HEK293 (cell line): Measurements from ENCODE around the gene CMPK1.

Experiments used
- CTCF ChIA-PET: fragments of 350-600 bp; formaldehyde crosslinking; extraction: SDS; loops from one replicate; lab custom pipeline; 2021; ENCODE audit warnings: antibody characterized with exemption; lab: Yijun Ruan, JAX
- POLR2A ChIA-PET: fragments of 300-600 bp; formaldehyde crosslinking; extraction: SDS; loops from one replicate; lab custom pipeline; 2020; ENCODE audit warnings: antibody characterized with exemption, inconsistent platforms; lab: Yijun Ruan, JAX
- H3K27ac ChIP-seq: fragments of 200-500 bp; sonication (Bioruptor generic); 2 replicates; pipeline ENCODE4 v1.5.1; 2014; ENCODE audit warnings: low read depth, low read length, control low read depth, inconsistent platforms; ENCODE audit errors: extremely low read depth
- H3K36me3 ChIP-seq, 2 experiments: fragments of 200-500 bp in 1 of 2; sonication (Bioruptor generic) in 1 of 2; 1 replicate in 1 of 2; 2 replicates in 1 of 2; pipeline ENCODE4 v1.5.1; 2014 to 2017; ENCODE audit warnings: inconsistent platforms in 2 of 2, low read length in 2 of 2; ENCODE audit not compliant: control insufficient read depth in 2 of 2, insufficient read depth in 1 of 2
- H3K4me1 ChIP-seq: fragments of 200-500 bp; sonication (Bioruptor generic); 2 replicates; pipeline ENCODE4 v1.5.1; 2014; ENCODE audit warnings: mild to moderate bottlenecking, low read length, inconsistent platforms; ENCODE audit not compliant: control insufficient read depth, insufficient read depth
- H3K4me3 ChIP-seq: 2 replicates; pipeline ENCODE4 v1.5.1; 2011; ENCODE audit warnings: low read depth, mild to moderate bottlenecking, control low read depth, low read length, moderate library complexity
- H3K9me3 ChIP-seq: fragments of 200-500 bp; sonication (Bioruptor generic); 2 replicates; pipeline ENCODE4 v1.5.1; 2014; ENCODE audit warnings: low read depth, low read length, inconsistent platforms; ENCODE audit not compliant: control insufficient read depth, insufficient read depth
- BCL11B ChIP-seq: fragments of 450-650 bp; formaldehyde crosslinking; IDR thresholded peaks from 2 replicates; pipeline ENCODE4 v1.5.1; 2016; ENCODE audit warnings: low read depth, missing biosample characterization, missing genetic modification characterization
- CTCF ChIP-seq: fragments of 450-650 bp; formaldehyde crosslinking; IDR thresholded peaks from 2 replicates; pipeline ENCODE4 v1.5.1; 2016; ENCODE audit warnings: missing biosample characterization, missing genetic modification characterization
- PRDM6 ChIP-seq: fragments of 450-650 bp; formaldehyde crosslinking; IDR thresholded peaks from 2 replicates; pipeline ENCODE4 v1.5.1; 2017; ENCODE audit warnings: missing biosample characterization, missing genetic modification characterization
- SCRT1 ChIP-seq: fragments of 450-650 bp; formaldehyde crosslinking; IDR thresholded peaks from 2 replicates; pipeline ENCODE4 v1.5.1; 2016; ENCODE audit warnings: missing biosample characterization, missing genetic modification characterization, borderline replicate concordance
- SP3 ChIP-seq: fragments of 450-650 bp; formaldehyde crosslinking; IDR thresholded peaks from 2 replicates; pipeline ENCODE4 v1.5.1; 2016; ENCODE audit warnings: missing biosample characterization, missing genetic modification characterization
- SP7 ChIP-seq: fragments of 450-650 bp; formaldehyde crosslinking; IDR thresholded peaks from 2 replicates; pipeline ENCODE4 v1.5.1; 2016; ENCODE audit warnings: missing biosample characterization, missing genetic modification characterization
- ZBTB11 ChIP-seq: fragments of 450-650 bp; formaldehyde crosslinking; conservative IDR thresholded peaks from 2 replicates; pipeline ENCODE4 v1.5.1; 2016; ENCODE audit warnings: low read depth, missing biosample characterization, missing genetic modification characterization
- ZBTB20 ChIP-seq: fragments of 450-650 bp; formaldehyde crosslinking; IDR thresholded peaks from 2 replicates; pipeline ENCODE4 v1.5.1; 2016; ENCODE audit warnings: missing biosample characterization, missing genetic modification characterization
- ZBTB49 ChIP-seq: fragments of 450-650 bp; formaldehyde crosslinking; IDR thresholded peaks from 2 replicates; pipeline ENCODE4 v1.5.1; 2016; ENCODE audit warnings: missing biosample characterization, missing genetic modification characterization, low read depth
- ZBTB6 ChIP-seq: fragments of 450-650 bp; formaldehyde crosslinking; IDR thresholded peaks from 2 replicates; pipeline ENCODE4 v1.5.1; 2017; ENCODE audit warnings: missing biosample characterization, missing genetic modification characterization
- ZFP69B ChIP-seq: fragments of 450-650 bp; formaldehyde crosslinking; IDR thresholded peaks from 2 replicates; pipeline ENCODE4 v1.5.1; 2016; ENCODE audit warnings: missing biosample characterization, missing genetic modification characterization
- ZIC2 ChIP-seq: fragments of 450-650 bp; formaldehyde crosslinking; IDR thresholded peaks from 2 replicates; pipeline ENCODE4 v1.5.1; 2016; ENCODE audit warnings: missing biosample characterization, missing genetic modification characterization
- ZNF146 ChIP-seq: fragments of 450-650 bp; formaldehyde crosslinking; IDR thresholded peaks from 2 replicates; pipeline ENCODE4 v1.5.1; 2016; ENCODE audit warnings: missing biosample characterization, missing genetic modification characterization
- ZNF214 ChIP-seq: fragments of 450-650 bp; formaldehyde crosslinking; IDR thresholded peaks from 2 replicates; pipeline ENCODE4 v1.5.1; 2017; ENCODE audit warnings: missing biosample characterization, mild to moderate bottlenecking, missing genetic modification characterization, borderline replicate concordance
- ZNF366 ChIP-seq: fragments of 450-650 bp; formaldehyde crosslinking; conservative IDR thresholded peaks from 2 replicates; pipeline ENCODE4 v1.5.1; 2016; ENCODE audit warnings: missing biosample characterization, missing genetic modification characterization
- ZNF585B ChIP-seq: fragments of 450-650 bp; formaldehyde crosslinking; IDR thresholded peaks from 2 replicates; pipeline ENCODE4 v1.5.1; 2016; ENCODE audit warnings: missing biosample characterization, missing genetic modification characterization
- ZNF629 ChIP-seq: fragments of 450-650 bp; formaldehyde crosslinking; IDR thresholded peaks from 2 replicates; pipeline ENCODE4 v1.5.1; 2017; ENCODE audit warnings: missing biosample characterization, missing genetic modification characterization
- ZNF645 ChIP-seq: fragments of 450-650 bp; formaldehyde crosslinking; IDR thresholded peaks from 2 replicates; pipeline ENCODE4; 2016; ENCODE audit warnings: missing biosample characterization, missing genetic modification characterization
- ZNF830 ChIP-seq: fragments of 450-650 bp; IDR thresholded peaks from 2 replicates; pipeline ENCODE4 v1.5.0; 2018; ENCODE audit warnings: missing biosample characterization, missing genetic modification characterization, low read depth, mild to moderate bottlenecking, moderate library complexity
- ZSCAN5A ChIP-seq: fragments of 450-650 bp; formaldehyde crosslinking; IDR thresholded peaks from 2 replicates; pipeline ENCODE4 v1.5.1; 2016; ENCODE audit warnings: missing biosample characterization, missing genetic modification characterization

CMPK1 gene

GRCh38 chr1:47382399-47382983 is 48.9 kb downstream of the CMPK1 start (continued):
- TF ChIP-seq PRDM6 (no peak), ZNF830 (tag by site-specific recombination) (no peak), SP7 (tag by site-specific recombination) (no peak)
- TF ChIP-seq, all 188 proteins: peak for 0

GRCh38 chr1:47384083-47384482 is 50.5 kb downstream of the CMPK1 start:
- H3K27ac ChIP-seq = no peak overlapping the region
- POLR2A ChIA-PET = no interaction called here
- TF ChIP-seq BCL11B (tag by site-specific recombination) = no peak
- TF ChIP-seq SCRT1 (tag by site-specific recombination) = no peak
- TF ChIP-seq ZNF366 = no peak
- TF ChIP-seq ZNF214 = no peak
- no peak for TF ChIP-seq ZSCAN5A
- TF ChIP-seq ZBTB6 (tag by site-specific recombination) = no peak
- TF ChIP-seq ZNF645 (tag by site-specific recombination) = no peak
- no peak for TF ChIP-seq ZFP69B
- TF ChIP-seq ZIC2 (tag by site-specific recombination) = no peak
- TF ChIP-seq ZBTB11 (tag by site-specific recombination) = no peak
- TF ChIP-seq CTCF (tag by site-specific recombination) = no peak
- TF ChIP-seq ZBTB20 (tag by site-specific recombination) = no peak
- no peak for TF ChIP-seq ZNF585B (tag by site-specific recombination)
- no peak for TF ChIP-seq ZNF146 (tag by site-specific recombination)
- TF ChIP-seq ZBTB49 (tag by site-specific recombination) = no peak
- no peak for TF ChIP-seq ZNF629 (tag by site-specific recombination)
- no peak for TF ChIP-seq SP3 (tag by site-specific recombination)
- no peak overlapping the region for H3K4me3 ChIP-seq
- peaks cover 3 to 30% of the 10 kb centered on the region in 2 experiments; a peak in 2 of 3 replicates for H3K36me3 ChIP-seq
- 0 out of 2 replicates have a peak, but pooled peaks cover 5% of the 10 kb centered on the region for H3K4me1 ChIP-seq
- CTCF ChIA-PET = interaction anchor here (1.1 to 1.9 kb wide), 4 partner anchors 39 to 342 kb away, joined by 3 to 8 read pairs (median 4); no protein-coding TSS in a partner anchor
- no peaks in the 10 kb centered on the region for H3K9me3 ChIP-seq
